Lower leg skin (tissue), 4 donors: ENCODE results near the gene MAIP1. TPM values are rescaled to one million over a fixed set of nuclear protein-coding genes. Genes with fewer than 3 reads are reported as not detected.
"Not testable (repeated sequence)": the region's sequence is repeated elsewhere in the genome, so short reads cannot be mapped to it uniquely, and the experiment has no call there.

Experiments used
- DNase-seq, 2 donors: peaks; one replicate each; pipeline ENCODE4 v3.0.0-alpha.2; 2019; ENCODE audit warnings: low spot score in 2 of 2
- H3K4me3 ChIP-seq: fragments of 200-600 bp; sonication (generic); 2 replicates; pipeline ENCODE4 v1.5.1; 2017; ENCODE audit warnings: mild to moderate bottlenecking, low read depth; ENCODE audit not compliant: poor library complexity, severe bottlenecking
- CTCF ChIP-seq, 3 donors: fragments of 450-650 bp; IDR thresholded peaks; one replicate each; pipeline ENCODE4 v1.5.1; 2016; ENCODE audit warnings: antibody characterized with exemption in 3 of 3, mild to moderate bottlenecking in 3 of 3, moderate library complexity in 2 of 3
- POLR2A ChIP-seq, 2 donors: fragments of 450-650 bp; IDR thresholded peaks; one replicate each; pipeline ENCODE4 v1.6.1; 2016 to 2017; ENCODE audit warnings: antibody characterized with exemption in 2 of 2, mild to moderate bottlenecking in 1 of 2, moderate library complexity in 1 of 2
- WGBS, 2 donors: methylation state at CpG; one replicate each; pipeline ENCODE4 v1.1.5; 2018; 5-methylcytosine and 5-hydroxymethylcytosine counted together
- intact Hi-C: fragments of 100-400 bp; cut with DNase I; formaldehyde crosslinking; loops from one replicate; pipeline ENCODE4 v1.15.0; 2023; ENCODE audit warnings: low total_unique reads
- total RNA-seq, 4 donors: library from RNA; depleted of rRNA; stranded (reverse); fragments of >200 nt; gene quantifications; one replicate each; pipeline ENCODE4 v1.1.0, GENCODE V29; 2016

MAIP1 gene
- total RNA-seq, 4 donors from 2014 or later, result 20.9 to 23.7 (median 22.3) TPM

- no peak for DNase-seq
- WGBS, 2 donors, result 0% methylated on average over 13 of the region's 13 CpGs
- TF ChIP-seq CTCF (IDR thresholded peaks at IDR 0.05) (no peak), POLR2A (IDR thresholded peaks at IDR 0.05) (no peak)
- peak overlapping the region; percentile 82 for H3K4me3 ChIP-seq
- intact Hi-C loops, result no loop called here
Observed at GRCh38 chr2:199911877-199912161, 43.6 kb upstream of the MAIP1 start.

- intact Hi-C loops, H3K4me3 ChIP-seq, DNase-seq: not testable (repeated sequence)
- 90 to 92% methylated on average over 12 of the region's 12 CpGs for WGBS, 2 donors
Observed at GRCh38 chr2:199912553-199913114, 42.7 kb upstream of the MAIP1 start.

GRCh38 chr2:199914372-199914958, 40.9 kb upstream of the MAIP1 start:
- intact Hi-C loops, result no loop called here

GRCh38 chr2:199916980-199917379, 38.4 kb upstream of the MAIP1 start:
- no peak for DNase-seq
- WGBS, 2 donors, result 100% methylated on average over 4 of the region's 4 CpGs
- intact Hi-C loops, result no loop called here
- TF ChIP-seq CTCF (IDR thresholded peaks at IDR 0.05), result no peak
- no peak for TF ChIP-seq POLR2A (IDR thresholded peaks at IDR 0.05)
- no peak overlapping the region for H3K4me3 ChIP-seq

More at GRCh38 chr2:199914372-199914958, 40.9 kb upstream of the MAIP1 start:
- WGBS, 2 donors, result 69 to 79% methylated on average over 2 of the region's 2 CpGs
- TF ChIP-seq CTCF (IDR thresholded peaks at IDR 0.05) (no peak), POLR2A (IDR thresholded peaks at IDR 0.05) (no peak)
- DNase-seq, result no peak
- no peak overlapping the region for H3K4me3 ChIP-seq

GRCh38 chr2:199922856-199923255, 32.5 kb upstream of the MAIP1 start:
- 70 to 72% methylated on average over 5 of the region's 5 CpGs for WGBS, 2 donors
- intact Hi-C loops, result no loop called here
- DNase-seq, result no peak
- TF ChIP-seq CTCF (IDR thresholded peaks at IDR 0.05) (no peak), POLR2A (IDR thresholded peaks at IDR 0.05) (no peak)
- H3K4me3 ChIP-seq, result no peak overlapping the region

GRCh38 chr2:199923924-199924323, 31.5 kb upstream of the MAIP1 start:
- H3K4me3 ChIP-seq, result no peak overlapping the region
- DNase-seq, result no peak
- intact Hi-C loops, result no loop called here
- TF ChIP-seq CTCF (IDR thresholded peaks at IDR 0.05) (no peak), POLR2A (IDR thresholded peaks at IDR 0.05) (no peak)
- 75 to 82% methylated on average over 2 of the region's 2 CpGs for WGBS, 2 donors
